Fibroblast of skin of scalp (primary cell): Measurements from ENCODE around the gene CCDC81. TPM values are rescaled to one million over a fixed set of nuclear protein-coding genes. Genes with fewer than 3 reads are reported as not detected.
"Not testable (repeated sequence)": the region's sequence is repeated elsewhere in the genome, so short reads cannot be mapped to it uniquely, and the experiment has no call there.

ENCODE experiments used
- DNase-seq: peaks from one replicate; pipeline ENCODE4 v3.0.0-alpha.2; 2013
- polyA plus RNA-seq, 2 experiments: library from polyadenylated mRNA; unstranded; fragments of 120-200 nt; gene quantifications; one replicate each; pipeline ENCODE4 v1.2.1, GENCODE V29; 2013; ENCODE audit not compliant: insufficient read length in 2 of 2

Gene CCDC81
- polyA plus RNA-seq (2013, experiment 1 of 2; ENCODE audit: insufficient read length) = 13.1 TPM
- 12.4 TPM for polyA plus RNA-seq (2013, experiment 2 of 2; ENCODE audit: insufficient read length)

DNA sequence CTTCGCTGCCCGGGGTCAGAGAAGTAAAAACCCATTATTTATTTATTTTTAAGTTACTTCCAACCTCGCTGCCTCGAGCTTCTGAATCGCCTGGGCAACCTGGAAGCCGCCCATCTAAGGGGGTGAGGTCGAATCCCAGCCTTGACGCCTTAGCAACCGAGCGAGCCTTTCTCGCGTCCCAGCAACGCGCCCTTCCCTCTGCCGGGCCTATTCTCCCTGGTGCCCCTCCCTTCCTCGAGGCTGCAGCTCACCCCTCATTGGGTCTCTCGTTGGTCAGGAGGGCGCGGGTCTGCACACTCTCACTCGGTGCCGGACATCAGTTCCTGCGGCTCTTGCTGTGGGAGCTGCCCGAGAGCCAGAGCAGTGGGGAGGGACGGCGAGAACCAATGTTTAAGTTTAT, at the start of gene CCDC81:
Gene CCDC81 (plus strand): TSS at position 302 of the 400 bp plus-strand sequence. CDS start 277 bp downstream, outside the sequence.
- DNase-seq = no peak

DNA sequence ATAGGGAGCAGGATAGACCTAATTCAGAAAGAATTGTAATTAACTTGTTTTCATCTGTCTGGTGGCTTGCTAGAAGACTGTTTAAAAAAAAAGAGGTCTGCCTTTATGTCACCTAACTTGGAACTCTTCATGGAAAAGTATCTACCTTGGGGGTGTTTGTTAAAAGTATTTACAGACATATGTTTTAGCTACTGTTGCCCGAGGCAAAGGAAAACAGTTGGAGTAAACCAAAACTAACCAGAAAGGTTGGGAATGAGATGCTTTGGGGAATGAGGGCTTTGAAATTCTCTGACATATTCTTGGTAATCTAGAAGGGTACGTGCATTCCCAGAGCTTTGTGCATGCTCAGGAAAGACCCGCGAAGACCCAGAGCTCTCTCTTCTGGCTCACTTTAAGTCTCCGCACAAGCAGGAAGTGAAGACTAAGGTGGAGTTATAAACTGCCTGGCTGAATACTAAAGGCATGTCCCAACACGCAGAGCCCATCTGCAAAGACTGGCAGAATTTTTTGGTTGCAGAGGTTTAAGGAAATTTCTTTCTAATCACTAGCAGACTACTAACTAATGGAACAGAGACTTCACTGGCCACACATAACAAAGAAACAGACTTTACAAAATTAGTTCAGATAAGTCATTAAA, 39.4 kb upstream of the CCDC81 start:
- no peak for DNase-seq

DNA sequence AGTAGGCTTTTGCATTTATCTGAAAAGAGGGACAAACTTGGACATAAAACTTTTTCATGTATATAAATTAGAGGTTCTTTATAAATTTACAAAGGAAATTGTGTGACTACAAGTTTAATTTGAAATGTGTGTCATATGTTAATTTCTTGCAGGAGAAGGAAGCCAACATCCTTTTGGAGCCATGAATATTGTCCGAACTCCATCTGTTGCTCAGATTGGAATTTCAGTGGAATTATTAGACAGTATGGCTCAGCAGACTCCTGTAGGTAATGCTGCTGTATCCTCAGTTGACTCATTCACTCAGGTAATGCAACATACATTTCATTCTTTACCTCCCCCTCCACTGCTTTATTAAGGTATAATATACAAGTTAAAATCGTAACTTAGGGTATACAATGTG, 37.5 kb upstream of the CCDC81 start:
- DNase-seq = no peak

DNA sequence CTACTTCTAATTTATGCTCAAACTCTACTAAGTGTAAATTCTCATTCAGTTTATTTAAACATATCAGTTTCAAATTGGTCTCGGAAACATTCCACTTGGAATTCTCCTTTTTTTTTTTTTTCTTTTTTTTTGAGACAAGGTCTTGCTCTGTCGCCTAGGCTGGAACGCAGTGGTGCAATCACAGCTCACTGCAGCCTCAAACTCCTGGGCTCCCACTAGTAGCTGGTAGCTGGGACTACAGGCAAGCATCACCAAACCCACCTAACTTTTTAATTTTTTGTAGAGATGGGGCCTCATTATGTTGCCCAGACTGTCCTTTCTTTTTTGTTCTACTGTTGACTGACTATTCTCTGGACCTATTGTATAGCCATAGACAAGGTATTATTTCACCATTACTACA, 33.3 kb upstream of the CCDC81 start:
- DNase-seq = no peak

DNA sequence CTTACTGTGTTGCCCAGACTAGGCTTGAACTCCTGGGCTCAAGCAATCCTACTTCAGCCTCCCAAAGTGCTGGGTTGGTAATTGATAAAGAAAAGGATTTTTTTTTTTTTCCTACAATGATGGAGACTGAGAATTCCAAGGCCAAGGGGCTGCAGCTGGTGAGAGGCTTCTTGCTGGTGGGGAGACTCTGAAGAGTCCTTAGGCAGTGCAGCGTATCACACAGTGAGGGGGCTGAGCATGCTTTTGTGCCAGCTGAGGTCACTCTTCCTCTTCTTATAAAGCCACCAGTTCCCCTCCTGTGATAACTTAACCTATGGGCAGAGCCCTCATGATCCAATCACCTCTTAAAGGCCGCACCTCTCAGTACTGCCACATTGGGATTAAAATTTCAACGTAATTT, 28.2 kb upstream of the CCDC81 start:
- no peak for DNase-seq

DNA sequence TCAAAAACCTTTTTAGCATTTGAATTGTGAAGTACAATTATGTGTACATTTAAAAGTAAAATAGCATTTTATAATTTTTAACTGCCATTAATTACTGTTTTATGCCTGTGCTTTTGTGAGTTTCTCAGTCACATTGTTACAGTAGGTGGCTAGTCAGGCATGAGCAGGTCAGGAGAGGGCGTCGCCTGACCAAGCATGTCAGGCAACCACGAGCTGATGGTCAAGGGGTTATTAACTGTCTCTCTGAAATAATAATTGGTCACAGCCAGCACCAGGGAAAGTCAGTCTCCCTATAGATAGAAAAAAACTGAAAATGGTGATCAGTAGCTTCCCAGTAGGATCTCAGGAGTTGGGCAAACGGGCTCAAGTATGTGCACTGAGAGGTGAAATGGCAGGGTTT, 19.4 kb upstream of the CCDC81 start:
- DNase-seq = no peak

DNA sequence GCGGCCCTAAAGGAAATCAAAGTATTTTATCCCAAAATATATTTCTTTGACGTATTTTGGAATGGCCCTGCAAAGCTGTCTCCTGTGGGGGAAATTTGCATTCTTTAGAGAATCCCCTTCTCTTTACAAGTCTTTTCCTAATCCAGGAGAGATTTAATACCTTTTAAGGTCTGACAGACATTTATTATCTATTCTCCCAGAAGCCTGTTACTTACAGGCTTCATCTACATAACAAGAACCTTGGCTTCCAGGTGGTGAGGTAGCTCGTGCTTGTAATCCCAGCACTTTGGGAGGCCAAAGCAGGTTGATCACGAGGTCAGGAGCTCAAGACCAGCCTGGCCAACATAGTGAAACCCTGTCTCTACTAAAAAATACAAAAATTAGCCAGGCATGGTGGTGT, 17.3 kb upstream of the CCDC81 start:
- DNase-seq = not testable (repeated sequence)

DNA sequence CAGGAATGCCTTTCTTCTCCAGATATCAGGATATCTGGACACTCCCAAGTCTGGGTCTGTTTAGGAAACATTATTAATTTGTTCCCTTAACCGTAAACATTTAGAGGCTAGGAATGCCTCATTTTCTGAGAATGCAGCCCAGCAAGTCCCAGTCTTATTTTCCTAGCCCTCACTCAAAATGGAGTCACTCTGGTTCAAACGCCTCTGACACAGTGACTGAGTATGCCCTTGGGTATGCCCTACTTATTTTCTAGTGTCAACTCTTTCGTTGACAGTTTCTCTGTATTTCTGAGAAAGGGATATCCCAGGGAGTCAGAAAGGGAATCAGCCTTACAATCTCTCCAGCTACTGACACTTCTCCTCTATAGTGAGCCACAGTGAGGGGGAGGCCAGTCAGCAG, 16.0 kb upstream of the CCDC81 start:
- DNase-seq = no peak

DNA sequence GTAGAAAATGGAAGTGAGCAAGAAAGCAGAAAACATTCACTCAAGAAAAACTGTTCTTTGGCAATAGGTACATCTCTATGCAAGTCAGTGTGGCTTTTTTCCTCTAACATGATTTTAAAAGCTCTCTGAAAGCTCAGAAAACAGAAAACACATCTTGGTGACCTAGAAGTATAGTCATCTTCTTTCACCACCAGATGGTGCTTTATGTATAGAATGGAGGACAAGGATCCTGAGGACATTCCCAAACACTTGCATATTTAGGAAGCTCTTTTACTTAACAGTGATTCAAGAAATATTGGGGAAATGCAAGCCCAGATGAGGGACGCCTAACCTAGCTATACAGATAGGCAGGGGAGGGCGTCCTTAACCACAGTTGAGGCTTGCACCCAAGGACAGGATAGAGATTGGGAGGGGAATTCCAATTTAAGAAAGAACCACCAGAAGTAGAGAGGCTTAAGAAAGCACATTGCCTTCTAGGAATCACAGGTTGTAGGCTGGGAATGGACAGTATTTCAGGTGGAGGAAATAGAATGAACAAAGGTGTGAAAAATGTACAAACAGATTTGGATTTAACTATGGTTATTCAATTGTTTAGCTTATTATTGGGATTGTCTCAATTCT, 13.8 kb upstream of the CCDC81 start:
- peak; percentile 69 for DNase-seq

DNA sequence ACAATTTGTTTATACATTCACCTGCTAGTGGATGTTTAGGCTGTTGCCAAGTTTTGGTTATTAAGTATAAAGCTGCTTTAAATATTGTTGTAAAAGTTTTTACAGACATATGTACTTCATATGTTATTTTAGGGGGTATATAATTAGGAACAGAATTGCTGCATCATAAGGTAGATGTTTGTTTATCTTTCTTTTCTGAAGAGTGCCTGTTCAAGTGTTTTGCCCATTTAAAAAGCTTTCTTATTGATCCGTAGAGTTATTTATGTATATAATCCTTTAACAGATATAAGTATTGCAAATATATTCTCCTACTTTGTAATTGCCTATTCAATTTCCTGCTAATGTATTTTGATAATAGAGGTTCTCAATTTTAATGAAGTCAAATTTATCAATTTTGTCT, 11.3 kb upstream of the CCDC81 start:
- no peak for DNase-seq

DNA sequence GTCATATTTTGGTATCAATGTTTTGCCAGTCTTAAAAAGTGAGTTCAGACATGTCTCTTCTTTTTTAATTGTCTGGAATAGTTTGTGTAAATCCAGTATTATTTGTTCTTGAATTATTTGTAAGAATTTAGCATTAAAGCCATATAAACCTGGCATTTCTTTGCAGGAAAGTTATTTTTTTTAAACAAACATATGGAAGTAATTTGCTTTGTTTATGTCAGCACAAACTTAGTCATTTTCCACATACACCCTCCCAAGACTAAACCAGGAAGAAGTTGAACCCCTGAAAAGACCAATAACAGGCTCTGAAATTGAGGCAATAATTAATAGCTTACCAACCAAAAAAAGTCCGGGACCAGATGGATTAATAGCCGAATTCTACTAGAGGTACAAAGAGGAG, 9.1 kb upstream of the CCDC81 start:
- no peak for DNase-seq

DNA sequence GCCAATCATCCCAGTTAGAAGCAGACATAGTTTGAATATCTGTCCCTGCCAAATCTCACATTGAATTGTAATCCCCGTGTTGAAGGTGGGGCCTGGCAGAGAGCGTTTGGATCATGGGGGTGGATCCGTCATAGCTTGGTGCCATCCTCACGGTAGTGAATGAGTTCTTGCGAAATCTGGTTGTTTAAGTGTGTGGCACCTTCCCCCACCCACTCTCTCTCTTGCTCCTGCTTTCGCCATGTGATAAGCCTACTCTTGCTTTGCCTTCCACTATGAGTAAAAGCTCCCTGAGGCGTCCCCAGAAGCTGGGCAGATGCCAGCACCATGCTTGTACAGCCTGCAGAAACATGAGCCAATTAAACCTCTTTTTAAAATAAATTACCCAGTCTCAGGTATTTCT, 5.0 kb upstream of the CCDC81 start:
- DNase-seq = no peak

DNA sequence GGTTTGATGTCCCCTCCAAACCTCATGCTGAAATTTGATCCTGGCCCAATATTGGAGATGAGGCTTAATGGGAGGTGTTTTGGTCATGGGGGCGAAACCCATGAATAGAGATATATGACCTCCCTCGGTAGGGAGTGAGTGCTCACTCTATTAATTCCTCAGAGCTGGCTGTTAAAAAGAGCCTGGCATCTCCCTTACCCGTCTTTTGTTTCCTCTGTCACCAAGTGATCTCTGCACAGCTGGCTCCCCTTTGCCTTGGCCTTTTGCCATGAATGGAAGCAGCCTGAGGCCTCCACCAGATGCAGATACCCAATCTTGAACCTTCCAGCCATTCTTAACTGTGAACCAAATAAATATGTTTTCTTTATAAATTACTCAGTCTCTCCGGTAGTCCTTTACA, 4.5 kb upstream of the CCDC81 start:
- DNase-seq = no peak

DNA sequence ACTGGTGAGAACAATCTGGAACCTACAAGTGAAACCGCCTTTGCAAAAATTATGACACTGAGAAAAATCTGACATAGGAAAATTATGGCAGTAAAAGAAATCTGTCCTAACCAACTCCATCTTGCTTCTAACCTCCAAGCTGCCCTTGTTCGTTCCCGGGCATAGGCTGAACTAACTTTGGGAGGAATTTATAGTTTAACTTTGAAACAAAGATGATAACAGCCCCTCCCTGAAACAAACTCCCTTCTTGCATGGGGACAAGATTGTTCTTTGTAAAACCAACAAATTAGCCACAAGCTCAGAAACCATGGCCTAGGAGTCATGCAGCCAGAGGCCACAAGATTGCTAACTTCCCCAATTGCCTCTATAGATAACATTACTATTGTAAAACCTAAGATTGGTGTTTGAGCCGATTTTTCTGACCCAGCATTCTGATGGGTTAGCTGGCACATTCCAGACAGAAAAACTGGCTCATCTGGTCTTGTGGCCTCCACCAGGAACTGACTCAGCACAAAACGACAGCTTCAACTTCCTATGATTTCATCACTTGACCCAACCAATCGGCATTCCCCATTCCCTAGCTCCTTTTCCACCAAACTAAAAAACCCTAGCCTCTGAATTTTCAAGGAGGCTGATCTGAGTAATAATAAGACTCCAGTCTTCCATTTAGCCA, 3.6 kb upstream of the CCDC81 start:
- DNase-seq = peak; percentile 69

DNA sequence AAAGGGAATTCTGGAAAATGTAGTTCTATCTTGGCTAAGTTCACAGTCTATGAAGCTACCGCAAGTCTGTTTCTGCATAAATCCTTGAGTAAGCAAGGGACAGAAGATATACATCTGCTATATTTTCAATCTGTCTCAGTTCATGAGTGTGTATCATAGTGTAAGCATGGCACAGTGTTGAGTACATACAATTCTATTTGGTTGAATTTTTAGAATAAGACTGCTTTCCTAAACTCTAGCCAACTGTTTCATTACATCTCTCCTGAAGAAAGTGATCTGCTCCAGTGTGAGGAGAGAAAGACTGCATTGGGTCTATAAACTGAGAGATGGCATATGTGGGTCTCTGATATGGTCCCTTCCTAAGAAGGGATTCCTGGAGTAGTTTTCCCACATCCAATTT, 2.6 kb upstream of the CCDC81 start:
- DNase-seq = no peak

DNA sequence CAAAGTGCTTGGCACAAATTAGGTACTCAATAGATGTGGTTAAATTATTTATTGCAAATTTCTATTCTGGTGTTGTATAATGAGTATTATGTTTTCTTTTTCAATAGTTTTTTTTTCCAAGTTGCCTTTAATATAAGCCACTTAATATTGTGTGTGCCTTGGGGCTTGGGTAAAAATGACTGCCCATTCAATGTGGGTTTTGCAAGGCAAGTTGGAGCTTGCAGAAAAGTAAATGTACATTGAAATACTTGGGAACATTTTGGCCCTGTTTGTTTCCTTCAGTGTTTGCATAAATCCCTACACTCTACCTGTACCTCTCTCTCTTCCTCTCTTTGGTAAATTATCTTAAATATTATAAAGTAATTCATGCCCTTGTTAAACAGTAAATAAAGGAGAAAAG, 2.1 kb upstream of the CCDC81 start:
- DNase-seq = no peak

DNA sequence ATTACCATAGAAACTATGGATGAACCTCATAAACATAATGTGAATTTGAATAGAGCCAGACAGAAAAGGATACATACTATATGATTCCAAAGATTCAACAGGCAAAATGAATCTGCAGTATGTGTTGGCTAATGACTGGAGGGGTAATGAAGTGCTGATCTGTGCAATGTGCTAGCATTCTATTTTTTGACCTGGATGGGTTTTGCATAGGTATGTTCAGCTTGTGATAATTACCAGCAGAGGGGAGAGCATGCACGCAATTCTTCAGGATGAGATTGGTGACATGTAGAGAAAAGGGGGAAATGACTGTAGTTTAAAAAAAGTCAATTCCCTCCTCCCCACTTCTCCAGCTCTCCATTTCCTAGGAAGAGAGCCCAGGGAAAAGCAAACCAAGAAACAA, 618 bp upstream of the CCDC81 start:
- DNase-seq = no peak

DNA sequence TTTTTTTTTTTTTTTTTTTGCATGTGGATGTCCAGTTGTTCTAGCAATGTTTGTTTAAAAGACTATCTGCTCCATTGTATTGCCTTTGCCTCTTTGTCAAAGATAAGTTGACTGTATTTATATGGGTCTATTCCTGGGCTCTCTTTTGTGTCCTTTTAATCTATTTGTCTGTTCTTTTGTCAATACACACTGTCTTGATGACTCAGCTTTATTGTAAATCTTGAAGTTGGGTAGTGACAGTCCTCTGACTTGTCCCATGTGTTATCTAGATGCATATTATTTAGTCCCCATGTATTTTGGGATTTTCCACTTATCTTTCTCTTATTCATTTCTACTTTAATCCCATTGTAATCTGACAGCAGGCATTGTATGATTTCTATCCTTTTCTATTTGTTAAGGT, 3.3 kb downstream of the CCDC81 start:
- no peak for DNase-seq

DNA sequence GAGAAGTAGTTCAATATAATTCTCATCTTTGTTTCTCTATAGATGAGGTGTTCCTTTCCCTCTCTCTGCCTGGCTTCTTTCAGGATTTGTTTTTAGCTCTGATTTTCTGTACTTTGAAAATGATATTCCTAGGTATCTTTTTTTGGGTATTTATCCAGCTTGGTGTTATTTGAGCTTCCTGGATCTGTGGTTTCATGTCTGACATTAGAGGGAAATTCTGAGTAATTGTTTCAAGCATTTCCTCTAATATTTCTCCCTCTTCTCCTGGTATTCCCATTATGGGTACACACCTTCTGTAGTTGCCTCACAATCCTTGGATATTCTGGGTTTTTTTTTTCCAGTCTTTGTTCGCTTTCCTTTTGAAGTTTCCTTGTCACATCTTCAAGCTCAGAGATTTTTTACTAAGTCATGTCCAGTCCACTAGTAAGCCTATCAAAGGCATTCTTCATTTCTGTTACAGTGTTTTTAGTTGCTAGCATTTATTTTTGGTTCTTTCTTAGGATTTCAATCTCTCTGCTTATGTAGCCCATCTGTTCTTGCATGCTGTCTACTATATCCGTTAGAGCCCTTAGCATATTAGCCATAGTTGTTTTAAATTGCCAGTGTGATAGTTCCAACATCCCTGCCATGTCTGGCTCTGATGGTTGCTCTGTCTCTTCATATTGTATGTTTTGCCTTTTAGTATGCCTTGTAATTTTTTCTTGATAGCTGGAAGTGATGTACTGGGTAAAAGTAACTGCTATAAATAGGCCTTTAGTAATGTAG, 5.8 kb downstream of the CCDC81 start:
- no peak for DNase-seq

DNA sequence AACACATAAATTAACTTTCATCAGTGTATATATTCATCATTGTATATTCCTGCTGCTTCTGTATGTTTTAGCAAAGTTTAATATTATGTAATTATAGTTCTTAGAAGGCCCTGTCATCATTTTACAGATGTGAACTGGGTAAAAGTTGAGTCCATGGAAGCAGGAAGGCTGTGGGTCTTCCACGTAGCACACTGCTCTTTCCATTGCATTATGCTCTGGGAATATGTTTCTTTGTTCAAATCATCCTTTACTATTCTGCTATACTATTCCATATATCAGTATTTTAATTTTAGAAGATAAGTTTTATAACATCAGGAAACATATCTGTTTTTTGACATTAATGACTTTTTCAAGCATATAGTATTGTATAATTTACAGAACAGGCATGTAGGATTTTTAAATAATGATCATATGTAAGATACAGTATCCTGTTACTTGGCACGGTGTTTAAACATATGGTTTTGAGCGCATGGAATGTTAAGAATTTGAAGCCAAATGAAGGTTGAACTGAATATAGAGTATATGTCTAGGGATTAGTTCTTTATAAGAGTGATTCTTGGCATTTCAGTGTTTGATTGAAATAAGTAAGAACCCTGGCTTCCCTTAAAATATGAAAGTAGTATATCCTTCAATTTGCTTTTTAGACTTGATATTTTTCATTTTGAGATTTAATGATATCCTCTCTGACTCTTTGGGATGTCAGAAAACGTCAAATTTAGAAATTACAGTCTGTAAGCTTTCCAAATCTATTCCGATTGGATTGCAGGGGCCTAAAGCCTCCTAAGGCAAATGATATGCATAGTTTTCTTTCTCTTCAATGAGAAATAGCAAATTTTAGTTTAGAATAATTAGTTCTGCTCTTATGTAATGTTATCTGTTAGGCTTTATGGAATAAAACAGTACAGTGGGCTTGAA, 8.6 kb downstream of the CCDC81 start:
- DNase-seq = peak; percentile 58

DNA sequence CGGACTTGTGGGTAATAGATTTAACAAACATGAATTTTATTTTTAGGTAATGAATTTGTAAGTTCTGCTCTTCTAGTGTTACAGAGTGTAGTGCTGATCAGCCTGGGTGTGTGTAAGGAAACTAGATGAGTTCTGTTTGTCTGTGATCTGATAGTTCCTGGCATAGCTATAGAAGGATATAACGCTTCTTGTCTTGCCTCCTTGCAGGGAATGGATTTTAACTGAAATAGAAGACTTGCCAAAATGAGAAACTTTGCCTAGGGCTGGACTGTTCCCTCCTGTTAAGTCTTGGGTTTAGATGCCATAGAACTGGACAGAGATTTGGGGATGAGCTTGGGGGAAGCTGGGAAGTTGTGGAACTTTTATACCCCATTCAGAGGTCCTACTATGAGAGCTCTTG, 11.6 kb downstream of the CCDC81 start:
- DNase-seq = no peak

DNA sequence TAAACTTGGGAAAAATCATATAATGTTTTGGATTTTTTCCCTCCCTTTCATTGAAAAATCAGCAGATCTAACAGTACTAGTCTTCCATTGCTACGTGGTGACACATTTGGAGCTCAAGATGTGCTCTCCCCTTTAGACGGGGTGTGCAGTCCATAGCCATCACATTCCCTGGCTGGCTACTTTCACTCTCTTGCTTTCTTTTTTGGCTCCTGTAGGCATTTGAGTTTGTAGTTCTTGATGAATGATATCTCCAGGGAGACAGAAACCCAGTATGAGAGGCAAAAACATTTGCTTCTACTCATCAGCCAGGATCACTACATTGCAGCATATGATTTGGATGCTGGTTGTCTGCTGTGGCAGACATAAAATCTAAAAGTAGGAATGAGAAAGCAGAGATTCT, 12.1 kb downstream of the CCDC81 start:
- DNase-seq = peak; percentile 30
